ENCODE results near the gene FOXL2.

Gene FOXL2

GRCh38 chr3:138946663-138947494 lies at the start of gene FOXL2, which contains the start of gene FOXL2NB:
Gene FOXL2, minus strand, starts transcription at chr3:138947137. Its CDS starts 415 bp downstream, at chr3:138946722.
Gene FOXL2NB, plus strand, starts transcription at chr3:138947217. Its CDS starts 148 bp downstream, at chr3:138947365.
- DNase-seq = peak; percentile 44

- DNase-seq = no peak
Measured at GRCh38 chr3:138995706-138996105, 48.8 kb upstream of the FOXL2 start.

GRCh38 chr3:138987181-138987580 lies 40.2 kb upstream of the FOXL2 start:
- DNase-seq = no peak

GRCh38 chr3:138985932-138986331 lies 39.0 kb upstream of the FOXL2 start:
- DNase-seq = no peak

GRCh38 chr3:138984816-138985215 lies 37.9 kb upstream of the FOXL2 start:
- no peak for DNase-seq

- no peak for DNase-seq
Measured at GRCh38 chr3:138976047-138976446, 29.1 kb upstream of the FOXL2 start.

- no peak for DNase-seq
Measured at GRCh38 chr3:138975351-138975750, 28.4 kb upstream of the FOXL2 start.

- DNase-seq = no peak
Measured at GRCh38 chr3:138974462-138974861, 27.5 kb upstream of the FOXL2 start.

DNA sequence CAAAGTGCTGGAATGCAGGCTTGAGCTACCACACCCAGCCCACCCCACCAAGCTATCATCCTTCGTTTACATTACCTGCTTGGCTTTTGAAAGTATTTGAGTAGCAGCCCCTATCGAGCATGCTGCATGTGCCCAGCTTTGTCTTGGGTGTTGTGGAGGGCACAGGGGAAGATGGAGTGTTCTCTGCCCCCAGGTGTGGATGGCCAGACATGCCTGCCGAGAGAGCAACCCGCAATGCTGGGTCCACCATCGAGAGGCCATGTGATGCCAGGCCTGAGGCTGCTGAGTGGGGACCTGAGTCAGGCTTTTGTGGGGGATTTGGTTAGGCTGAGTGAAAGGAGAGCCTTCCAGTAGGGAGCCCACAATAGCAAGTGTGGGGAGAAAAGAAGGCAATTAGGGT lies 26.0 kb upstream of the FOXL2 start:
- no peak for DNase-seq

DNA sequence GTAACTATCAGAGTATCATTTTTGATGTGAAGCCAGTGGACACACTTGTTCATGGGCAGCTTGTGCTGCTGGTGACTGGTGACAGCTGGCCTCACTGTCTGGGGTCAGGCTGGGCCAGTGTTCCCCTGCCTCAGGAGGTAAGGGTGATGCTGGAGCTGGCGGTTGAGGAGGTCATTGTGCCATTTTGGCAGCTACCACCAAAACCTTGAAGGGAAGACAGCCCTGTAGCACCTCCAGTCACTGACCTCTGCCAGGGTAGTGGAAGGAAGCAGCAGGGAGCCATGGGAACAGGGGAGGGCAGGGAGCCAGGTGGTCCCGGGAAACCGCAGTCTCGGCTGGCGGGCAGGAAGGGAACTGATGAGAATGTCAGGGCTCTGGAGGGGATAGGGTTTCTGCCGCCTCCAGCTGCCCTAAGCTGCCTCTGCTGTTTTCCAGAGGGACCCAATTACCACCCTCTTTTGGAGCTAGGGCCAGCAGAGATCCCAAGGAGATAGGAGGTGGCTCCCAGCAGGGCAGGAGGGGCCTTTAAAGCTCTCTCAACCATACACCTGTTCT lies 24.9 kb upstream of the FOXL2 start:
- DNase-seq = no peak

DNA sequence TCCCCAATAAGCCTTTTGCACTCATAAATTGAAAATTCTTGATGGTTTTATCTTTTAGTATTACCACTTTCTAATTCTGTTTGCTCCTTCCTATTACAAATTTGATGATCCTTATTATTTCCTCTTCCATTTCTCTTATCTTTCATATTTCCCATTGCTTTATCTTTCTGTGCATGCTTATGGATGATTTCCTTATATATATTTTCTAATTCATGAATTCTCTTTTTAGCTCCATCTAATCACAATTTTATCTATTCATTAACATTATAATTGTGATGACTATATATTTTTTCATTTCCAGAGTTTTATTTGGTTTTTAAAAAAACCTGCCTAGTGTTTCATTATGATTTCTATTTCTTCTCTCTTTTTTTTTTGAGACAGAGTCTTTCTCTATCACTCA lies 18.0 kb upstream of the FOXL2 start:
- no peak for DNase-seq

- no peak for DNase-seq
Measured at GRCh38 chr3:138964264-138964663, 17.3 kb upstream of the FOXL2 start.

DNA sequence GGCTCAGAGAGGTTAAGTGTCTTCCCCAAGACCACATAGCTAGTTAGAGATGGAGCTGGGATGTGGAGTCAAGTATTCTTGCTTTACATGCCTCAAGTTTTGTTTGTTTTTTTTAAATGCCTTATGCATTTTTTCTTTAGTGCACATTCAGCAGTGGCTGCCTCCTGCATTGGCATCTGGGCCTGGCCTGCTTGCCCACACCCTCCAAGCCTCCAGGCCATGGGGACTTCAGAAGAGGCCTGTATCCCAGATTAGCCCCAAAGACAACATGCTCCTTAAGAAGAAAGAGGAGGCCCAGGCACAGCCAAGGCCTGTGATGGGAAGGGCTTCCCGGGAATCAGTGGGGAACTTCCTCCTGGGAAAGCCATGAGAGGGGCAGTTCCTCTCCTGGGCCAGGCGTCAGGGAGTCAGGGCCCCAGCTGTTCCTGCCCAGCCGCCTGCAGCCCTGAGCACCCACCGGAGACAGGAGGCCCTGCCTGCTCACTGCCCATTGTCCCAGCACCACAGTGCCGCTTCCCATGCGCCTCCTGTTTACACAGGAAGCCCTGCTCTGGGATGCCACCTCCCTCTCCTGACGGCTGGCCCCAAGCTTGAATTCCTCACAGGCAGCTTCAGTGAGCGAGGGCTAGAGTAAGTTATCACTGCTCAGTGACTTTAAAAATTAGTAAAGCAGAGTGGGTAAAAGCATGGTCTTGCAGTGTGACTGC lies 16.1 kb upstream of the FOXL2 start:
- no peak for DNase-seq

- DNase-seq = no peak
Measured at GRCh38 chr3:138960417-138960852, 13.5 kb upstream of the FOXL2 start.

DNA sequence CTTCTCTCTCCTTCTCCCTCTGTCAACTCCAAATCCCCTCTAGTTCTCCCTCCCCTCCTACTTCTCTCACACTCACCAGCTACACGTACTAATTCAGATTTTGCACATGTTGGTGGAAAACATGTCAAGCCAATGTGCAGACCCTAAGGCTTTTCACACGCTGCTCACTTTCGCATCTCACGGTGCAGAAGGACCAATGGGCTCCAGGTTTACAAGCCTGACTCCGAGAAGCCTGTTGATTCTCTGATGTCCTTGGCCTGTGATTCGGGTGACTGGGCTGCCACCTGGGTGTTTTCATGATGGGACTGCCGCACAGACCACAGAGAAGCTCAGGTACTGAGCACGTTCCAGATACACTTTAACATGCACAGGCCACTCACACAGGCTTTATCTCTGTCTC lies 3.8 kb upstream of the FOXL2 start:
- DNase-seq = no peak

DNA sequence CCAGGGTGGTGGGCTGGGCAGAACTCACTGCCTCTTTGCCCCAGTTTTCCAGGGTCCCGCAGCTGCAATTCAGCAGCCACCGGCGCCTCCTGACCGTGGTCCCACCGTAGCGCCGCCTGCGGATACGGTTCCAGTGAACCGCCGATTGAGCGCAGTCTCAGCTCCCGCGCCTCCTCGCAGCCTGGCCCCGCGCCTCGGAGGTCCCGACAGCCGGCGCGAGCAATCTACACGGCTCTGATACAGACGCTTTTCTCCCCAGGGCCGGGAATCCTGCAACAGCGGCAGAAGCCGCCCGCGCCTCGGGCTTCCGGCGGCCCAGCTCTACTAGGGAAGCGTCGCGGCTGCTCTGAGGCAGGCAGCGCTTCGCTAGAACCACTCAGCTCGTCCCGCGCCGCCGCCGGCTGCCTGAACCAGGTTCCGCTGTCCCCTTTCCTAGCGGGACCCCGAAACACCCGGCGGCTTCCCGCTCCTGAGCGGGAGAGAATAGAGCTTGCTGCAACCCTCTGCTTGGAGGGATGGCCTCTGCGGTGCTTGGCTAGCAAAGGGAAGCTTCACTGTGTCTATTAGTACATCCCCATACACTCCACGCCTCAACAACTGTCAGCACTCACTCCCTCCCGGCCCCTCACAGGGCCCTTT lies 3.2 kb upstream of the FOXL2 start:
- DNase-seq = no peak

- no peak for DNase-seq
Measured at GRCh38 chr3:138949445-138950005, 2.6 kb upstream of the FOXL2 start.

- no peak for DNase-seq
Measured at GRCh38 chr3:138949002-138949418, 2.1 kb upstream of the FOXL2 start.

DNA sequence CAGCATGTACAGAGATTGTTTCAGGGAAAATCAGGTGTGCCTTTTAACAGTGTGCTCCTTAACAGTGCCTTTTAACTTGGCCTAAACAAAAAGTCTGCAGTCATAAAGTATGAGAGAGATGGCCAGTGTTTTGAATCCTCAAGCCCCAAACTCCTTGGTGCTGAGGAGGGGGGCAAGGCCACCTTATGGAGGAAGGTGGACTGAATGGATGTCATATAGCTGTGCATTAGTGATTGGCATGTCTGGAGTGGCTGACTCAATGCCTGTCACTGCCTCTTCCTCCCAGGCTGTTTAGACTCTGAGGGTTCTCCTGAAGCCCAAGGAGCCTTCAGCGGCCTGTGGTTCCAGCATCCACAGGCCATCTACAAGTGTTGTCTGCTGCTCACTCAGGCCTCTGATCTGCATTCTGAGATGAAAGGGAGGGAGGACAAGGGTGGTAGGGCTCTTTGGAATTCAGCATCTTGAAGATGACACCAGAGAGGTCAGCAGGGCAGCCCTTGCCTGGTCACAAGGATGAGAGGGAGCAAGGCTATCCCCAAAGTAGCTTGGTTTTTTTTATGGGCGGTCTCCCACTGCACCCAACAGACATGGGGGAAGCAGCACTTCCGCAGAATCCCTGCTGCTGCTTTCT lies 1.5 kb upstream of the FOXL2 start:
- DNase-seq = no peak

DNA sequence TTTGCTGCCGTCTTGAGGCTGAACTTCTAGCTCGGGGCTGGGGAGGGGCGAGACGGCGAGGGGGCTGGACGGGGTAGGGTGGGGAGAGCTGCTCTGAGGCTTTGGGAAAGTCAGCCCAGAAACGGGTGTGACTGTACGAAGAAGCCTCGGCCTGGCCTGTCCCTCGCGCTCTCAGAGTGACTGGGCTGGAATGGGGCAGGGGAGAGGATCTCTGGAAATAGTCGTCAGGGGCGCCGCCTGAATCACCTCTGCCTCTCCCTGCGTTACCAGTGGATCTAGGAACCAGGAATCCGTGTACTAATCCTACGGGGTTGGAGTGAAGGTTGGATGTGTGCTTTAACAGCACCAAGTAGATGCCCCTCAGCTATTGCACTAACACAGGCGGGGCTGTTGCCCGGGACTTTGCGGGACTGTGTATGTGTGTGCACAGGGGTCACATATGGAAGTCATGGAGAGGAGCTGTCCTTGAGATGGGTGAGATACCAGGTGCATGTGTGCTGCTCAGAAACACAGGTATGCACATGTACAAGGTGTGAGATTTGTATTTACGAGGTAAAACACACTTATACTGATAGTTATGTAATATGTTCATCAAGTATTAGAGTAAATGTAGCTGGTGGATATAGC lies 671 bp upstream of the FOXL2 start:
- no peak for DNase-seq

DNA sequence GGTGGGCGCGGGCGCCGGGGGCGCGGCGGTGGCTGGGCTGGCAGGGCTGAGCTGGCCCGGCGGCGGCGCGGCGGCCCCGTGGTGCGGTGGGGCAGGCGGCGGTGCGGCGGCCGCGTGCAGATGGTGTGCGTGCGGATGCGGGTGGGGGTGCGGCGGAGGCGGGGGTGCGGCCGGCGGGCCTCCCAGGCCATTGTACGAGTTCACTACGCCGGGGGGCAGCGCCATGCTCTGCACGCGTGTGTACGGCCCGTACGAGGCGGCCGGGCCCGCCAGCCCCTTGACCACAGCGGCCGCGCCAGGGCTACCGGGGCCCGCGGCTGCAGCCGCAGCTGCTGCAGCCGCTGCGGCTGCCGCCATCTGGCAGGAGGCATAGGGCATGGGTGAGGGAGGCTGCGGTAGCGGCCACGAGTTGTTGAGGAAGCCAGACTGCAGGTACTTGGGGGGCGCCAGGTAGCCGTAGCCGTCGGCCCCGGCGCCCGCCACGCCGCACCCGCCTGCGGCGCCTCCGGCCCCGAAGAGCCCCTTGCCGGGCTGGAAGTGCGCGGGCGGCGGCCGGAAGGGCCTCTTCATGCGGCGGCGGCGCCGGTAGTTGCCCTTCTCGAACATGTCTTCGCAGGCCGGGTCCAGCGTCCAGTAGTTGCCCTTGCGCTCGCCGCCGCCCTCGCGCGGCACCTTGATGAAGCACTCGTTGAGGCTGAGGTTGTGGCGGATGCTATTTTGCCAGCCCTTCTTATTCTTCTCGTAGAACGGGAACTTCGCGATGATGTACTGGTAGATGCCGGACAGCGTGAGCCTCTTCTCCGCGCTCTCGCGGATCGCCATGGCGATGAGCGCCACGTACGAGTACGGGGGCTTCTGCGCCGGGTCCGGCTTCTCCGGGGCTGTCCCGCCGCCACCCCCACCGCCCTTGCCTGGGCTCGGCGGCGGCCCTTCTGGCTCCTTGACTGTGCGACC lies 951 bp downstream of the FOXL2 start:
- DNase-seq = peak; percentile 72
